Measurements from ENCODE around the gene SDF2L1.

Gene SDF2L1

GRCh38 chr22:21661991-21662390 lies 19.9 kb downstream of the SDF2L1 start:
- no peaks in the 10 kb centered on the region for H3K9me3 ChIP-seq (ENCODE audit: control insufficient read depth, low read length)
- peaks cover 10% of the 10 kb centered on the region for H3K4me1 ChIP-seq (ENCODE audit: control insufficient read depth, insufficient read depth, low read length, poor library complexity, severe bottlenecking)

DNA sequence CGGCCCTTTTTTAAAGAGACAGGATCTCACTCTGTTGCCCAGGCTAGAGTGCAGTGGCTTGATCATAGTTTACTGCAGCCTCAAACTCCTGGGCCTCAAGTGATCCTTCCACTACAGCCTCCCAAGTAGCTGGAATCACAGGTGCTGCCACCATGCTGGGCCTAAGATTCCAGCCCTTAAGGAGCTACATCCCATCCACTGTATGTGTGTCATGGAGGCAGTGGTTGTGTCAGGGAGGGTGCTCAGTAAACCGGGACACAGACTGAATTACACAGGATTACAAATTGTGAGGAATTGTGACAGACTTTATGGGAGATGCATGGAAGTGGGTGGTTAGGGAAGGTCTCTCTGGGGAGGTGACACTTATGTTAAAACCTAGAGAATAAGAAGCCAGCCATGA lies 21.6 kb downstream of the SDF2L1 start:
- no peaks in the 10 kb centered on the region for H3K36me3 ChIP-seq (ENCODE audit: control insufficient read depth, insufficient read depth, low read length)
- H3K27ac ChIP-seq (ENCODE audit: insufficient read depth, low read length, poor library complexity, severe bottlenecking): no peak overlapping the region
- H3K4me3 ChIP-seq (ENCODE audit: insufficient read depth, low read depth, low read length, poor library complexity, severe bottlenecking): no peak overlapping the region
- DNase-seq: no peak
- no peaks in the 10 kb centered on the region for H3K27me3 ChIP-seq (replicated peaks; ENCODE audit: control insufficient read depth, insufficient read depth, low read length, poor library complexity, severe bottlenecking)
- H3K4me1 ChIP-seq (ENCODE audit: control insufficient read depth, insufficient read depth, low read length, poor library complexity, severe bottlenecking): peaks cover 4% of the 10 kb centered on the region
- no peaks in the 10 kb centered on the region for H3K9me3 ChIP-seq (ENCODE audit: control insufficient read depth, low read length)

More at GRCh38 chr22:21661991-21662390, 19.9 kb downstream of the SDF2L1 start:
- DNase-seq: no peak
- Histone ChIP-seq H3K27me3 (replicated peaks; ENCODE audit: control insufficient read depth, insufficient read depth, low read length, poor library complexity, severe bottlenecking) (no peaks in the 10 kb centered on the region), H3K36me3 (ENCODE audit: control insufficient read depth, insufficient read depth, low read length) (no peaks in the 10 kb centered on the region), H3K4me3 (ENCODE audit: insufficient read depth, low read depth, low read length, poor library complexity, severe bottlenecking) (no peak overlapping the region), H3K27ac (ENCODE audit: insufficient read depth, low read length, poor library complexity, severe bottlenecking) (no peak overlapping the region)

DNA sequence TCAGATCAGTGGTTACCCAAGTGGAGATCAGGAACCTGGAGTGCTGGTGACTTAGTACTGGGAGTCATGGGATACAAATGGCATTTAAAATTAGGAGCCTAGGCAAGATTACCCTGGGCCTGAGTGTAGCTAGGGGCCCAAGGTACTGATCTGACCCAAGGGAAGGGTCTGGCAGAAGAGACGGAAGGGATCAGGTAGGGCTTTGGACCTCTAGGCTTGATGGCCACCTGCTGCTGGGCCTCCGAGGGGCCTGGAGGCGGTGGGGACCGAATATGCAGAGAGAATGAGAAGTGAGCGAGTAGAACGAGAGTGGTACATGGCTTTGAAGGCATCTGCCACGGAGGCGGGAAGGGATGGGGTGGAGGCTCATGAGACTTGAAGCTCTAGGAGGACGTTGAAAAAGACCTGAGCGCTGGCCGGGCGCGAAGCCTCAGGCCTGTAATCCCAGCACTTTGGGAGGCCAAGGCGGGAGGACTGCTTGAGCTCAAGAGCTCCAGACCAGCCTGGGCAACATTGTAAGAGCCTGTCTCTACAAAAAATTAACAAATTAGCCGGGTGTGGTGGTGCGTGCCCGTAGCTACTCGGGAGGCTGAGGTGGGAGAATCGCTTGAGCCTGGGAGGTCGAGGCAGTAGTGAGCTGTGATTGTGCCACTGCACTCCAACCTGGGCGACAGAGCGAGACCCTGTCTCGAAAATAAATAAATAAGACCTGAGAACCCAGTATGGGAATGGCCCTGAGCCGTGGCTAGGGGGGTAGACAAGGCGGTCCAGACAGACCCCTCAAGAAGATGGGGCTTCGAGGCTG lies 23.1 kb downstream of the SDF2L1 start:
- Histone ChIP-seq H3K36me3 (ENCODE audit: control insufficient read depth, insufficient read depth, low read length) (peaks cover 1% of the 10 kb centered on the region), H3K27me3 (replicated peaks; ENCODE audit: control insufficient read depth, insufficient read depth, low read length, poor library complexity, severe bottlenecking) (no peaks in the 10 kb centered on the region), H3K4me3 (ENCODE audit: insufficient read depth, low read depth, low read length, poor library complexity, severe bottlenecking) (peak overlapping the region; percentile 79), H3K9me3 (ENCODE audit: control insufficient read depth, low read length) (no peaks in the 10 kb centered on the region), H3K27ac (ENCODE audit: insufficient read depth, low read length, poor library complexity, severe bottlenecking) (peak overlapping the region; percentile 87), H3K4me1 (ENCODE audit: control insufficient read depth, insufficient read depth, low read length, poor library complexity, severe bottlenecking) (peaks cover 4% of the 10 kb centered on the region)
- no peak for DNase-seq

- peaks cover 16% of the 10 kb centered on the region for H3K36me3 ChIP-seq (ENCODE audit: control insufficient read depth, insufficient read depth, low read length)
- H3K9me3 ChIP-seq (ENCODE audit: control insufficient read depth, low read length): no peaks in the 10 kb centered on the region
- H3K4me3 ChIP-seq (ENCODE audit: insufficient read depth, low read depth, low read length, poor library complexity, severe bottlenecking): peak overlapping the region; percentile 79
- H3K27me3 ChIP-seq (replicated peaks; ENCODE audit: control insufficient read depth, insufficient read depth, low read length, poor library complexity, severe bottlenecking): no peaks in the 10 kb centered on the region
- H3K4me1 ChIP-seq (ENCODE audit: control insufficient read depth, insufficient read depth, low read length, poor library complexity, severe bottlenecking): peaks cover 4% of the 10 kb centered on the region
- no peak overlapping the region for H3K27ac ChIP-seq (ENCODE audit: insufficient read depth, low read length, poor library complexity, severe bottlenecking)
- DNase-seq: no peak
Observed at GRCh38 chr22:21666786-21667185, 24.7 kb downstream of the SDF2L1 start.

GRCh38 chr22:21669026-21669425 lies 26.9 kb downstream of the SDF2L1 start:
- DNase-seq: no peak
- H3K27ac ChIP-seq (ENCODE audit: insufficient read depth, low read length, poor library complexity, severe bottlenecking): no peak overlapping the region
- H3K4me1 ChIP-seq (ENCODE audit: control insufficient read depth, insufficient read depth, low read length, poor library complexity, severe bottlenecking): peaks cover 4% of the 10 kb centered on the region
- no peaks in the 10 kb centered on the region for H3K27me3 ChIP-seq (replicated peaks; ENCODE audit: control insufficient read depth, insufficient read depth, low read length, poor library complexity, severe bottlenecking)
- peaks cover 38% of the 10 kb centered on the region for H3K36me3 ChIP-seq (ENCODE audit: control insufficient read depth, insufficient read depth, low read length)
- H3K4me3 ChIP-seq (ENCODE audit: insufficient read depth, low read depth, low read length, poor library complexity, severe bottlenecking): no peak overlapping the region
- no peaks in the 10 kb centered on the region for H3K9me3 ChIP-seq (ENCODE audit: control insufficient read depth, low read length)

GRCh38 chr22:21672107-21672629 lies 30.1 kb downstream of the SDF2L1 start:
- Histone ChIP-seq H3K4me3 (ENCODE audit: insufficient read depth, low read depth, low read length, poor library complexity, severe bottlenecking) (no peak overlapping the region), H3K27ac (ENCODE audit: insufficient read depth, low read length, poor library complexity, severe bottlenecking) (no peak overlapping the region), H3K27me3 (replicated peaks; ENCODE audit: control insufficient read depth, insufficient read depth, low read length, poor library complexity, severe bottlenecking) (no peaks in the 10 kb centered on the region), H3K9me3 (ENCODE audit: control insufficient read depth, low read length) (no peaks in the 10 kb centered on the region), H3K4me1 (ENCODE audit: control insufficient read depth, insufficient read depth, low read length, poor library complexity, severe bottlenecking) (no peaks in the 10 kb centered on the region), H3K36me3 (ENCODE audit: control insufficient read depth, insufficient read depth, low read length) (peaks cover 57% of the 10 kb centered on the region)
- DNase-seq: no peak

DNA sequence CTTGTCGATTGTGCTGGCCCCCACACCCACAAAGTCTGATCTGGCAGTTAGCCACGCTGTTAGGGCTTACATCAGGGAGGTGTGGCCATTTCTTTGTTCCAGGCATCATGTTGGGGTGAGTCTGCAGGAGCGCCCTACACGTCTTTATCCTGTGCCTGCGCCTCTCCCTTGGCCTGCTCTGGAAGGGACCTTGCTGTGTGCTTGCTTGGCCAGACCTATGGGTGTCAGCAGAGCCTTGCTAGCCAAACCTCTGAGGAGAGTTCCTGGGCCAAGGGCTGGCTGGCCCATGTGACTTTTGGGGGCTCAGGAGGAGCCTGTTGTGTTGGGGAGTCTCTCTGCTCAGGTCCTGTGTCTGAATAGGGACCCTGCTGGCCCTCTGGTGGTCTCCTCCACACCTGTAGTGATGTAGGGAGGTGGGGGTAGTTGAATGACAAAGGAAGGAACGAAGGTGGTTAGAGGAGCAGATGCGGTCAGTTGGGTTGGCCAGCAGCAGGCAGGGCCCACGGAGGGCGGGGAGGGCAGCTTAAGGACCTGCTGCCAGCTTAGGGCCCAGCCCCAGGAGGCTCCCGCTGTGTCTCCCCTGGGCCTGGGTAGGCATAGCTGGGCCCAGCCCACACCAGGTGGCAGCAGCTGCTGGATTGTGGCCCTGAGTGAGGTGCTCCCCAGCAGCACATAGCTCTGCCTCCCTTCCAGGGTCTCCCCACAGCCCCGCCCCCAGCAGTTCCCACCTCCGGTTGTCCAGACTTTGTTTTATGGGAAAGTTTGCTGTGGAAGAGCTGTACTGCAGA lies 31.6 kb downstream of the SDF2L1 start:
- no peak for DNase-seq
- Histone ChIP-seq H3K27ac (ENCODE audit: insufficient read depth, low read length, poor library complexity, severe bottlenecking) (no peak overlapping the region), H3K36me3 (ENCODE audit: control insufficient read depth, insufficient read depth, low read length) (peaks cover 57% of the 10 kb centered on the region), H3K4me1 (ENCODE audit: control insufficient read depth, insufficient read depth, low read length, poor library complexity, severe bottlenecking) (no peaks in the 10 kb centered on the region), H3K4me3 (ENCODE audit: insufficient read depth, low read depth, low read length, poor library complexity, severe bottlenecking) (no peak overlapping the region), H3K27me3 (replicated peaks; ENCODE audit: control insufficient read depth, insufficient read depth, low read length, poor library complexity, severe bottlenecking) (no peaks in the 10 kb centered on the region), H3K9me3 (ENCODE audit: control insufficient read depth, low read length) (no peaks in the 10 kb centered on the region)

DNA sequence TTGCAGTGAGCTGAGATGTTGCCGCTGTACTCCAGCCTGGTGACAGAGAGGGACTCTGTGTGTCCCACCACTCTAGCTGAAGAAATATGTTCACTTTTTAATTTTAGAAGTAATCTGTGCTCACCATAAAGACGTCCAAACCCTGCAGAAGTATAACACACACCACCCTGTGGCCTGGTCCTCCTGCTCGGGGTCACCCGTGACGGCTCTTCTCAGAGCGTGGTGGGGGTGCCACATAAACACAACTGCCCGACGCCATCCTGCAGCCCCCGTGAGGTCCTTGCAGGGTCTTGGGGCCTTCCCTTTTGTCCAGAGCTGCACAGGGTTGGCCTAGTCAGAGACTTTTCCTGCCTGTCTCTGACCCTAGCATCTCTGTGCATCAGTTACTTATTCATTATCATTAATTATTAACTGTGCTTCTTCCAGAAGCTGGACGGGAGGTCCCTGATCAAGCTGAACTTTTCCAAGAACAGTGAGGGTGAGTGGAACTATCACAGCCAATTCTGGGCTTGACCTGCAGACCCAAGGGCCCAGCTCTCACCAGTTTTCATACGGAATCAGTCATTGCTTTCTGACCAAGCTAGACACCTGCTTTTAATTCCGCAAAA lies 32.6 kb downstream of the SDF2L1 start:
- no peak overlapping the region for H3K4me3 ChIP-seq (ENCODE audit: insufficient read depth, low read depth, low read length, poor library complexity, severe bottlenecking)
- peaks cover 57% of the 10 kb centered on the region for H3K36me3 ChIP-seq (ENCODE audit: control insufficient read depth, insufficient read depth, low read length)
- H3K27me3 ChIP-seq (replicated peaks; ENCODE audit: control insufficient read depth, insufficient read depth, low read length, poor library complexity, severe bottlenecking): no peaks in the 10 kb centered on the region
- no peak for DNase-seq
- no peaks in the 10 kb centered on the region for H3K9me3 ChIP-seq (ENCODE audit: control insufficient read depth, low read length)
- no peaks in the 10 kb centered on the region for H3K4me1 ChIP-seq (ENCODE audit: control insufficient read depth, insufficient read depth, low read length, poor library complexity, severe bottlenecking)
- no peak overlapping the region for H3K27ac ChIP-seq (ENCODE audit: insufficient read depth, low read length, poor library complexity, severe bottlenecking)

DNA sequence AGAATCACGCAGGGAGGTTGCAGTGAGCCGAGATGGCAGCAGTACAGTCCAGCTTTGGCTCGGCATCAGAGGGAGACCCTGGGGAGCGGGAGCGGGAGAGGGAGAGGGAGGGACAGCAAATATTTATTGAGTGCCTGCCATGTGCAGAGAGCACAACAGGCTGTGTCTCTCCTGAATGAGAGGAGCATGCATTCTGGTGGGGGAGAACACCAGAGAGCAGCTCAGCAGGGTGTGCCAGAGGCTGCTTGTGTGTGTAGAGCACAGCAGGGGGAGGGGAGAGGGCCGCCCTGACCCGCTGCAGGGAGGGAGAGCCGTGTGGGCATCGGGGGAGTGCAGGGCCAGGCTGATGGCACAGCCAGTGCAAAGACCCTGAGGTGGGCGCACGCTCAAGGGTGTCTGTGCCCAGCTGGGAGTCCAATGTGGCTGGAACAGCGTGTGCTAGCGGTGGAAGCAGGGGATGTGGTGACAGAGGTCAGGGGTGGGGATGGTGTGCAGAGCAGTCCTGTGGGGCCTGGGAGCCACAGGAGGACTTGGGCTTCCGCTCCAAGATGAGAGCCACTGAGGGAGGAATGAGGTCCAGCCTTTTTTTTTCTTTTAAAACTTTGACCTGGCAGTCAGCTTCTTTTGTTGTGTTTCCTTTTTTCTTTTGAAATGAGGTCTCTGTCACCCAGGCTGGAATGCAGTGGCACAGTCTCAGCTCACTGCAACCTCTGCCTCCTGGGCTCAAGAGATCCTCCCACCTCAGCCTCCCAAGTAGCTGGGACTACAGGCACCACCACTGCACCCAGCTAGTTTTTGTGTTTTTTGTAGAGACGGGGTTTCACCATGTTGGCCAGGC lies 35.7 kb downstream of the SDF2L1 start:
- no peaks in the 10 kb centered on the region for H3K9me3 ChIP-seq (ENCODE audit: control insufficient read depth, low read length)
- no peaks in the 10 kb centered on the region for H3K27me3 ChIP-seq (replicated peaks; ENCODE audit: control insufficient read depth, insufficient read depth, low read length, poor library complexity, severe bottlenecking)
- H3K4me3 ChIP-seq (ENCODE audit: insufficient read depth, low read depth, low read length, poor library complexity, severe bottlenecking): no peak overlapping the region
- no peaks in the 10 kb centered on the region for H3K4me1 ChIP-seq (ENCODE audit: control insufficient read depth, insufficient read depth, low read length, poor library complexity, severe bottlenecking)
- H3K36me3 ChIP-seq (ENCODE audit: control insufficient read depth, insufficient read depth, low read length): peaks cover 54% of the 10 kb centered on the region
- DNase-seq: no peak
- H3K27ac ChIP-seq (ENCODE audit: insufficient read depth, low read length, poor library complexity, severe bottlenecking): no peak overlapping the region
